ENCODE results near the gene CIROP. TPM values are rescaled to one million over a fixed set of nuclear protein-coding genes. Genes with fewer than 3 reads are reported as not detected.
A peak's percentile ranks its signal among the peaks of the same experiment; 100 is the strongest.

Gene CIROP
- total and polyA plus RNA-seq, 9 of the 15 experiments (the other 6 are each of a cell fraction or from before 2014, with no cell fraction given) = not detected

DNA sequence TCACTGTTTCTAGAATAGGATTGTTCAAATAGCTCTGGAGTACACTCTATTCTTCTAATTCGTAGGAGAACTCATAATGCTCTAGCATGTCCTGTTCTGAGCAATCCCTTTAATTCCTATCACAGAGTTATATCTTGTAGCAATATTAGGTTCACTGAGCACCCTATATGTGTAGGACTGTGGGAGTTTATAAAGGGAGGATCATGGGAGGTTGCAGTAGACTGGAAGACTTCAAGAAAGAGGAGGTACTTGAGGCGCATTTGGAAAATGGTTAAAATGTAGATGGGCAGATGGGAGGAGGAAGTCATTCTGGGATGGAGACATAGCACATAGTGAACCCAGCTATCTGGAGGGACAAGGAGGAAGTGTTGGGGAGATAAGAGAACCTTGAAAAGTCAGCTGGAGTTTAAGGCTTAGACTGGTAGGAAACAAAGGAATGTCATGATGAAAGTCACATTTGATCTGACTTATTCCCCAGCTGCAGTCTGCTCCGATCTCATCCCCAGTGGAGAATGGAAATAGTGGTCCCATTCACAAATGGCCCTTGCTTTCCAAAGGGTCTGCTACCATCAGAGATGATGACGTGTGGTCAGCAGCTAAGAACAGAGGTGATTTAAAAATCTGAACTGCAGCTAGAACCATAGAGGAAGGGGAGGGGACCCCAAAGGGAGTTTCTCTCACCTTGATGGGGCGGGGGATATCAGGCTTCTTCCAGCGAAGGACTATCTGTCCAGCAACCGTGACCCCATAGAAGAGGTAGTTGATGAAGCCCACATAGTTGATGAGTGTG lies 24.4 kb upstream of the CIROP start (continued):
- TF ChIP-seq ETV5 (CRISPR knock-in tag; IDR thresholded peaks at IDR 0.05; ENCODE audit: low read depth) = 0 out of 2 replicates have a peak, but pooled peaks have one; percentile 40
- TF ChIP-seq SNRNP70 (optimal IDR thresholded peaks at IDR 0.05; ENCODE audit: low read depth, low read length) = no peak
- no peak for TF ChIP-seq CREB1 (IDR thresholded peaks at IDR 0.05)
- no peak for TF ChIP-seq CREB1 (CRISPR knock-in tag; IDR thresholded peaks at IDR 0.05)
- TF ChIP-seq CSDE1 (IDR thresholded peaks at IDR 0.05) = no peak
- TF ChIP-seq, protein P1, sequence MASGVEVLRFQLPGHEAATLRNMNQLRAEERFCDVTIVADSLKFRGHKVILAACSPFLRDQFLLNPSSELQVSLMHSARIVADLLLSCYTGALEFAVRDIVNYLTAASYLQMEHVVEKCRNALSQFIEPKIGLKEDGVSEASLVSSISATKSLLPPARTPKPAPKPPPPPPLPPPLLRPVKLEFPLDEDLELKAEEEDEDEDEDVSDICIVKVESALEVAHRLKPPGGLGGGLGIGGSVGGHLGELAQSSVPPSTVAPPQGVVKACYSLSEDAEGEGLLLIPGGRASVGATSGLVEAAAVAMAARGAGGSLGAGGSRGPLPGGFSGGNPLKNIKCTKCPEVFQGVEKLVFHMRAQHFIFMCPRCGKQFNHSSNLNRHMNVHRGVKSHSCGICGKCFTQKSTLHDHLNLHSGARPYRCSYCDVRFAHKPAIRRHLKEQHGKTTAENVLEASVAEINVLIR (CRISPR knock-in tag; IDR thresholded peaks at IDR 0.05) = peak; percentile 16; the same call in 1 of the 2 replicates
- peak; percentile 59 to 73; a peak in 3 of 4 replicates for TF ChIP-seq KDM1A (IDR thresholded peaks at IDR 0.05)
- TF ChIP-seq TAF9B (IDR thresholded peaks at IDR 0.05; ENCODE audit: partially characterized antibody) = peak; percentile 50
- TF ChIP-seq NR3C1 (CRISPR knock-in tag; IDR thresholded peaks at IDR 0.05) = no peak
- TF ChIP-seq ZNF143 (CRISPR knock-in tag; IDR thresholded peaks at IDR 0.05) = no peak
- 0 out of 2 replicates have a peak, but pooled peaks have one; percentile 54 for TF ChIP-seq ZNF589 (CRISPR knock-in tag; IDR thresholded peaks at IDR 0.05; ENCODE audit: low read depth)
- peak; percentile 25; the same call in 1 of the 2 replicates for TF ChIP-seq ATF7 (IDR thresholded peaks at IDR 0.05)
- no peak for TF ChIP-seq SIRT6 (IDR thresholded peaks at IDR 0.05; ENCODE audit: low read depth, low read length)
- TF ChIP-seq MTA2 (IDR thresholded peaks at IDR 0.05; ENCODE audit: low read depth) = peak; percentile 74
- no peak for TF ChIP-seq RUNX1 (IDR thresholded peaks at IDR 0.05; ENCODE audit: low read depth)
- no peak for TF ChIP-seq ATF1 (CRISPR knock-in tag; IDR thresholded peaks at IDR 0.05)
- 0 out of 2 replicates have a peak, but pooled peaks have one; percentile 41 for TF ChIP-seq ATF1 (tag; IDR thresholded peaks at IDR 0.05)
- no peak for TF ChIP-seq ILF3 (IDR thresholded peaks at IDR 0.05; ENCODE audit: borderline replicate concordance)
- TF ChIP-seq, protein P2, sequence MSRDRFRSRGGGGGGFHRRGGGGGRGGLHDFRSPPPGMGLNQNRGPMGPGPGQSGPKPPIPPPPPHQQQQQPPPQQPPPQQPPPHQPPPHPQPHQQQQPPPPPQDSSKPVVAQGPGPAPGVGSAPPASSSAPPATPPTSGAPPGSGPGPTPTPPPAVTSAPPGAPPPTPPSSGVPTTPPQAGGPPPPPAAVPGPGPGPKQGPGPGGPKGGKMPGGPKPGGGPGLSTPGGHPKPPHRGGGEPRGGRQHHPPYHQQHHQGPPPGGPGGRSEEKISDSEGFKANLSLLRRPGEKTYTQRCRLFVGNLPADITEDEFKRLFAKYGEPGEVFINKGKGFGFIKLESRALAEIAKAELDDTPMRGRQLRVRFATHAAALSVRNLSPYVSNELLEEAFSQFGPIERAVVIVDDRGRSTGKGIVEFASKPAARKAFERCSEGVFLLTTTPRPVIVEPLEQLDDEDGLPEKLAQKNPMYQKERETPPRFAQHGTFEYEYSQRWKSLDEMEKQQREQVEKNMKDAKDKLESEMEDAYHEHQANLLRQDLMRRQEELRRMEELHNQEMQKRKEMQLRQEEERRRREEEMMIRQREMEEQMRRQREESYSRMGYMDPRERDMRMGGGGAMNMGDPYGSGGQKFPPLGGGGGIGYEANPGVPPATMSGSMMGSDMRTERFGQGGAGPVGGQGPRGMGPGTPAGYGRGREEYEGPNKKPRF (IDR thresholded peaks at IDR 0.05; ENCODE audit: low read depth, low read length) = no peak
- no peak for TF ChIP-seq ZNF23 (CRISPR knock-in tag; IDR thresholded peaks at IDR 0.05)
- peak in 1 of 2 experiments; percentile 87; a peak in 2 of 4 replicates for TF ChIP-seq RCOR1 (IDR thresholded peaks at IDR 0.05; ENCODE audit: borderline replicate concordance in 1 of 2, low read depth in 2 of 2, low read length in 2 of 2)
- TF ChIP-seq ZNF224 (CRISPR knock-in tag; IDR thresholded peaks at IDR 0.05) = no peak
- TF ChIP-seq STAT5A (IDR thresholded peaks at IDR 0.05; ENCODE audit: borderline replicate concordance, low read length) = peak; percentile 30; the same call in 1 of the 2 replicates
- no peak for TF ChIP-seq KLF13 (tag; IDR thresholded peaks at IDR 0.05; ENCODE audit: borderline replicate concordance, low read depth)
- no peak for TF ChIP-seq HIVEP1 (CRISPR knock-in tag; IDR thresholded peaks at IDR 0.05)
- no peak for TF ChIP-seq ADNP (tag; IDR thresholded peaks at IDR 0.05)
- TF ChIP-seq PURB (CRISPR knock-in tag; IDR thresholded peaks at IDR 0.05; ENCODE audit: low read depth) = no peak

All from K562 (cell line).